ENCODE data around the gene SLC25A19.
"Not testable (repeated sequence)": the region's sequence is repeated elsewhere in the genome, so short reads cannot be mapped to it uniquely, and the experiment has no call there.

Gene SLC25A19

GRCh38 chr17:75316253-75316652, 27.0 kb upstream of the SLC25A19 start:
- TF ChIP-seq POLR2A (IDR thresholded peaks at IDR 0.05; ENCODE audit: low read length) = no peak
- no peak for DNase-seq

DNA sequence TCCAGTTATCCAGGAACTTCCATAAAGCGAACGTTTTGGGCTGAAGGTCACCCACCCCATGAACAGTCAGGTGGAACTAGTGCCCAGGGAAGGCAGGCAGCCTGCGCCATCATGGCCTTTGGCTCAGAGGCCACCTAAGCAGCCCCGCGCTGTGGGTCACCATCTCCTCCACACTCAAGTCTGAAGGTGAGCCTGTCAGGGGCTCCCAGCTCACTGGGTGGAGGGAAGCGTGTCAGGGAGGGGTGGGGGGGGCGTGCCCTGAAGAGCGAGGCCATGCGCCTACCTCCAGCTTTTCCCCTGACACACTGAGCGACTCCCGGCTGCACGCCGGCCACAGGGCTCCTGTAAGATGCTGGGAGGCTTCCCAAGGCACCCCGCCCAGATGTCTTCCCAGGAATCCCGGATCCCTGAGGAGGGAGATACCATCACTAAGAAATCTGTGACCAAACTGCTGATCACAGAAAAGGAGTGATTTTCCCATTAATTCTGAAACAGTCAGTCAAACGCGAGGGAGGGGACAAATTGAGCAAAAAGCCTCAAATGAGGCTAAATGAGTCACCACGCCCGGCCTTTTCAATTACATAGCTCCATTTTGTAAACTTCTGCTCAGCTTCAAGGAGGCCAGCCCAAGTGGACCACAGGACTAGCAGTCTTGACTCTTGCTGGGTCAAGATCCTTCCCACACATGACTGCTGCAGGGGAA, 26.5 kb upstream of the SLC25A19 start:
- DNase-seq = no peak
- no peak for TF ChIP-seq POLR2A (IDR thresholded peaks at IDR 0.05; ENCODE audit: low read length)
- no peak for TF ChIP-seq GATA1 (IDR thresholded peaks at IDR 0.05; ENCODE audit: low read depth, low read length)

- TF ChIP-seq GATA1 (IDR thresholded peaks at IDR 0.05; ENCODE audit: low read depth, low read length) = no peak
- no peak for TF ChIP-seq POLR2A (IDR thresholded peaks at IDR 0.05; ENCODE audit: low read length)
- no peak for DNase-seq
These were observed 24.8 kb upstream of the SLC25A19 start for GRCh38 chr17:75313941-75314551.

GRCh38 chr17:75308732-75309629, 19.7 kb upstream of the SLC25A19 start:
- no peak for DNase-seq
- TF ChIP-seq POLR2A (IDR thresholded peaks at IDR 0.05; ENCODE audit: low read length) = no peak

DNA sequence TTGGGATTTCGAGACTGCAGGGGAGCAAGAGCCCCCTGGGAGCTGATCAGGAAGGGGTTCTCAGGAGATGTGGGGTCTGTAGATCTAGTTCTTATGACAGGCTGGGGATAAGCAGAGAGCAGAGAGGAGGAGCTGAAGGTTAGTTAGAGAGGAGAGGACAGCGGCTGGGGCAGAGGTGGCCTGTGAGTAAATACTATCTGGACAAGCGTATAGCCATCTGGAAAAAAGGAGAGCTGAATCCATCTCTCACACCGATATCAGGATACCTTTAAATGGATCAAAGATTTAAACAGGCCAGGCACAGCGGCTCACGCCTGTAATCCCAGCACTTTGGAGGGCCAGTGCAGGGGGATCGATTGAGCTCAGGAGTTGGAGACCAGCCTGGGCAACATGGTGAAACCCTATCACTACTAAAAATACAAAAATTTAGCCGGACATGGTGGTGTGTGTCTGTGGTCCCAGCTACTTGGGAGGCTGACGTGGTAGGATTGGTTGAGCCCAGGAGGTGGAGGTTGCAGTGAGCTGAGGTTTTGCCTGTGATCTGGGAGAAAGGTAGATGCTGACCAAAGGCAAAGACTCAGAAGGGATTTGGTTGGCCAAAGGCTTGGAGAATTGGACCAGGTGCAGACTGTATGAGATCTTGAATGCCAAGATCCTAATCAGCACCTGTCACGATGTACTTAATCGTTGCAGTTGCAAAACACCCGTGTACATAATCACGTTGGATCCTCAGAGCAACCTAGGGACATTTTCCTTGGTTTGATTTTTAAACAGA, 18.9 kb upstream of the SLC25A19 start:
- TF ChIP-seq GATA1 (IDR thresholded peaks at IDR 0.05; ENCODE audit: low read depth, low read length) (no peak), POLR2A (IDR thresholded peaks at IDR 0.05; ENCODE audit: low read length) (no peak)
- no peak for DNase-seq

GRCh38 chr17:75301502-75302206, 12.4 kb upstream of the SLC25A19 start:
- peak; percentile 37 to 40 for DNase-seq
- TF ChIP-seq GATA1 (IDR thresholded peaks at IDR 0.05; ENCODE audit: low read depth, low read length) = no peak

DNA sequence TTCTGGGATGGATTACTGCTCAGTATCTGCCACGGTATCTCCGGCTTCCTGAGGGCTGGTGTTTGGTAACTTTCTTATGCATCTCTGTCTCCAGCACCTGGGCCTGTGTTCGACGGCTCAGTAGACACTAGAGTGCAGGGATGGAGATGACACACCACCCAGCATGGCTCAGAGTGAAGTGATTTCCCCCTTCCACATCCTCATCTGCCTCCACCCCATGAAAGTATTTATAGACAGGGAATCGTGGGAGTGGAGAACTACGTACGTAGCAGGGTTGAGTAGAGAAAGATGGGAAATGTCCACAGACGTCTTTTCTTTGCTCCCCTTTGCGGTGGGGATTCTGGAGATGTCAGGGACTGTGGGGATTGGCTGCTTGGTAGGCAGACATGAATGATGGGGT, 11.8 kb upstream of the SLC25A19 start:
- TF ChIP-seq POLR2A (IDR thresholded peaks at IDR 0.05; ENCODE audit: low read length) (no peak), GATA1 (IDR thresholded peaks at IDR 0.05; ENCODE audit: low read depth, low read length) (no peak)

GRCh38 chr17:75300280-75300679, 11.0 kb upstream of the SLC25A19 start:
- no peak for DNase-seq
- no peak for TF ChIP-seq POLR2A (IDR thresholded peaks at IDR 0.05; ENCODE audit: low read length)
- no peak for TF ChIP-seq GATA1 (IDR thresholded peaks at IDR 0.05; ENCODE audit: low read depth, low read length)

More for the DNA sequence above, 11.8 kb upstream of the SLC25A19 start:
- no peak for DNase-seq

GRCh38 chr17:75295201-75296158, 6.2 kb upstream of the SLC25A19 start:
- DNase-seq = no peak

DNA sequence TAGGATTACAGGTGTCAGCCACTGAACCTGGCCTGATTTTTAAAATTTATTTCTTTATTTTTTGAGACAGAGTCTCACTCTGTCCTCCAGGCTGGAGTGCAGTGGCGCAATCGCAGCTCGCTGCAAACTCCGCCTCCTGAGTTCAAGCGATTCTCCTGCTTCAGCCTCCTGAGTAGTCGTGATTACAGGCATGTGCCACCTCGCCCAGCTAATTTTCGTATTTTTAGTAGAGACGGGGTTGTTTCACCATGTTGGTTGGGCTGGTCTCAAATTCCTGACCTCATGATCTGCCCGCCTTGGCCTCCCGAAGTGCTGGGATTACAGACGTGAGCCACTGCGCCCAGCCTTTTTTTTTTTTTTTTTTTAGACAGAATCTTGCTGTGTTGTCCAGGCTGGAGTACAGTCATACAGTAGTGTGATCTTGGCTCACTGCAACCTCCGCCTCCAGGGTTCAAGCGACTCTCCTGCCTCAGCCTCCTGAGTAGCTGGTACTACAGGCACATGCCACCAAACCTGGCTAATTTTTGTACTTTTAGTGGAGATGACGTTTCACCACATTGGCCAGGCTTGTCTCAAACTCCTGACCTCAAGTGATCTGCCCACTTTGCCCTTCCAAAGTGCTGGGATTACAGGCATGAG, 3.7 kb upstream of the SLC25A19 start:
- DNase-seq = not testable (repeated sequence)

More at GRCh38 chr17:75295201-75296158, 6.2 kb upstream of the SLC25A19 start:
- TF ChIP-seq POLR2A (IDR thresholded peaks at IDR 0.05; ENCODE audit: low read length) (no peak), GATA1 (IDR thresholded peaks at IDR 0.05; ENCODE audit: low read depth, low read length) (no peak)

- DNase-seq = peak; percentile 80
- TF ChIP-seq POLR2A (IDR thresholded peaks at IDR 0.05; ENCODE audit: low read length) = peak; percentile 67
- no peak for TF ChIP-seq GATA1 (IDR thresholded peaks at IDR 0.05; ENCODE audit: low read depth, low read length)
These were observed 652 bp upstream of the SLC25A19 start for GRCh38 chr17:75289832-75290337.

DNA sequence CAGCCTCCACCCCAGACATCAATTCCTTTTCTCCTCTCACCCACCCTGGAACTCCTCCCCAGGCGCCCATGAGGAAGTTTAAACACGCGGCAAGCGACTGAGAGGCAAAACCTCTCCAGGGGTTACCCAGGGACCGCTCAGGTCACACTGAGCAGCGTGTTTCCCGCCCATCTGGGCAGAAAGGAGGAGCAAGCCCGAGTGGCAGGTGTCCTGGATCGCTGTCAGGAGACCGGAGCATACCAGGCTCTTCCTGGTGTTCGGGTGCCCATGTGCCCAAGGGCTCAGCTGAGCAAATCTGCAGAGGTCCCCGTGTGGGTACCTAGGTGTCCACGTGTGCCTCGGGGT, 491 bp downstream of the SLC25A19 start:
- TF ChIP-seq GATA1 (IDR thresholded peaks at IDR 0.05; ENCODE audit: low read depth, low read length) (no peak), POLR2A (IDR thresholded peaks at IDR 0.05; ENCODE audit: low read length) (no peak)
- peak in 1 of 2 experiments; percentile 65 for DNase-seq
